GM21528 (cell line): ENCODE measurements around the gene TDP2.
"Not testable (repeated sequence)": the region's sequence is repeated elsewhere in the genome, so short reads cannot be mapped to it uniquely, and the experiment has no call there.

Experiments used
- ATAC-seq: cut with Tn5 transposase; IDR thresholded peaks from one replicate; pipeline ENCODE4 v1.9.1; 2021; ENCODE audit warnings: mild to moderate bottlenecking, moderate library complexity; ENCODE audit not compliant: unreplicated experiment, low FRiP score

TDP2 gene

DNA sequence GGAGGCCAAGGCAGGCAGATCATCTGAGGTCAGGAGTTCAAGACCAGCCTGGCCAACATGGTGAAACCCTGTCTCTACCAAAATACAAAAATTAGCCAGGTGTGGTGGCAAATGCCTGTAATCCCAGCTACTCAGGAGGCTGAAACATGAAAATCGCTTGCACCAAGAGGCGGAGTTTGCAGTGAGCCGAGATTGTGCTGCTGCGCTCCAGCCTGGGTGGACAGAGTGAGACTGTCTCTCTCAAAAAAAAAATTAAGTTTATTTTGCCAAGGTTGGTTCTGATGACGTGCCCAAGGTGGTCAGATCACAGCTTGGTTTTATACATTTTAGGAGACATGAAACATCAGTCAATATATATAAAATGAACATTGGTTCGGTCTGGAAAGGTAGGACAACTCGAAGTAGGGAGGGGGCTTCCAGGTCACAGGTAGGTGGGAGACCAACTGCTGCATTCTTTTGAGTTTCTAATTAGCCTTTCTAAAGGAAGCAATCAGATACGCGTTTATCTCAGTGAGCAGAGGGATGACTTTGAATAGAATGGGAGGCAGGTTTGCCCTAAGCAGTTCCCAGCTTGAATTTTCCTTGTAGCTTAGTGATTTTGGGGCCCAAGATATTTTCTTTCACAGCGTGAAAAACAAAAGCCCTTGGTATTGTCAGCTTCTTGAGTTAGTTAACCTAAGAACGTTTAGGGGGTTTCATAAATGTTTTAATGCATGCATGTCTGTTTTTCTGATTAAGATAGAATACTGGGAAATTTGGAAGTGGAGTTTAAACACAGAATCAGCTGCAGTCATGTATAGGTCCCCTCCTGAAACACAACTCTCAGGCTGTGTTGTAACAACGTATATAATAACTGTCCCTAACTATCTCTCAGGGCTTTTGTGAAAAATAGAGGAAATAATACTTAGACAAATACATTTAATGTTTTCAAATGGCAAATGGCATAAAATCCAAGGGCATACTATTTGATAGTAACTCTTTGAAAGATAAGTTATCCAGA lies 16.9 kb upstream of the TDP2 start:
- no peak for ATAC-seq

DNA sequence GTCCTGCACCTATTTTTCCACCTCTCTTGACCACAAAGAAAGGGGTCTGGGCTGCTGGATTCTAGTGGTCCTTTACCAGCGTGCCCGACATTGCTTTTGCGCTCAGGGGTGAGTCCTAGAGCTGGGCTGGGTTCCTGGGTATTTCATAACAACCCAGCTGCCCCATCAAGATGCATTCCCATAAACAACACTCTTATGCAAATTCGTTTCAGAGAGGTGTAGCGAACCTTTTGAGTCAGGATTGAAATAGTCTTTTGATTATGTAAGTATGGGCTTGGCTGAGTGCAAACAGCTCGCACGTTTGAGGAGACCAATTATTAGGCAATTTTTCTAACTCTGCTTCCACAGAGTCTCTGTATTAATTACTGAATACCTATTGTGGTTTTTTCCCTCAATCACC lies 13.9 kb upstream of the TDP2 start:
- ATAC-seq, result no peak

DNA sequence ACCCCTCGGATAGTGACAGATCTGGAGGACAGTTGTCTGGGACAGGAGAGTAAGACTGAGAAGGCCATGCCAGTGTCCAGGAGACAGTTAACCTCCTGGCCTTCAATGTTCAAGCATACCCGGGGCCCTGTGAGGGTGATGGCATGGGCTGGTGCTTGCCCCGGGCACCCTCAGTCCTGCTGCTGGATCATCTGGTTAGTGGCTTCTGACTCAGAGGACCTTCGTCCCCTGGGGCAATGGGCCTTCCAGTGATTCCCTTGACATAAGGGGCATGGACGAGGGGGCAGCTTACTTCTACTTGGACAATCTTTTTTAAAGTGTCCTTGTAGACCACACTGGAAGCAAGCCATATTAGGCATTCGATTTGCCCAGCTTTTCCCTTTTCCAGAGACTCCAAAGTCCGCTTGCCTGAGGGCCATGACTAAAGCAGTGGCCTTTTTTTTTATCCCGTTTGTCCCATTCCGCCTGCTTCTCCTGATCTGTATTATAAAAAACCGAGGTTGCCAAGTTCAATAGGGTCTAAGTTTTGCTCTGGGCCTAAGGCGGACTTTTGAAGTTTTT lies 12.2 kb upstream of the TDP2 start:
- not testable (repeated sequence) for ATAC-seq

DNA sequence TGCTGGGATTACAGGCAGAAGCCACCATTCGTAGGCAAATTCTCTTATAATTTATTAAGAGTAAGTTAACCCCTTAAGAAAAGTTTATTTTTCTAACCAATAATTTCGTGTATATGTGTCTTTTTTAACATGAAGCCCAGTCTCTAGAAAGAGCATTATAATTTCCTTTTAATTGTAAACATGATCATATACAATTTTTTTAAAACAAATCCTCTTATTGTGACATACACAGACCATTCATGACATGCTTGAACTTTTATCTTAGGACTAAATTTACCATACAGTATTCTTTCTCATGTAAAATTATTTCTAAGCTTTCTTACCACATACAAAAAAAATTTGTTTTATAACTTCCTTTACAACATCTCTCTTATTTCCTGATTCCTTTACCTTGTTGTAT lies 6.9 kb upstream of the TDP2 start:
- ATAC-seq, result no peak

DNA sequence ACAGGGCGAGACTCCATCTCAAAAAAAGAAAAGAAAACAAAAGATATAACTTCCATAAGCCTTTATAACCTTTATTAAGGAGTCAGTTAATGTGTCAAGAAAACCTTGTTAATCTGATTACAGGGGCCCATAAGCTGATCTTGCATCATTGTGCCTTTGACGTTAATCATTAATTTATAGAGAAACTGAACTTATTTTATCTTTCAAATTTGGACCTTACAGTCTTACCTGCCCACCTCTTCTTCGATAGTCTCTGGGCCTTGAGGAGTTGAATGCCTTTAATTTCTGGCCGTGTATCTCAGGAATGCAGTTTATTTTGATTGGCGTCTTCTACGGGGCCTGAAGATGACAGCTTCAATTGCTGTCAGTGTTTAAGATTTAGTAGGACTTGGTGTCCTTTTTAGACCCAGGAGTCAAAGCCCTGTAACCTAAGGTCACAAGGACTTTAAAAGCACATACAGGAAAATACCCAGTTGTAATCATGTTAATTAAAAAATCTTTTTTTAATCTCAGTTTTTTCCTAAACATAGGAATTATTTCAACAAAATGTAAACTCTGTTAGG lies 6.0 kb upstream of the TDP2 start:
- no peak for ATAC-seq

DNA sequence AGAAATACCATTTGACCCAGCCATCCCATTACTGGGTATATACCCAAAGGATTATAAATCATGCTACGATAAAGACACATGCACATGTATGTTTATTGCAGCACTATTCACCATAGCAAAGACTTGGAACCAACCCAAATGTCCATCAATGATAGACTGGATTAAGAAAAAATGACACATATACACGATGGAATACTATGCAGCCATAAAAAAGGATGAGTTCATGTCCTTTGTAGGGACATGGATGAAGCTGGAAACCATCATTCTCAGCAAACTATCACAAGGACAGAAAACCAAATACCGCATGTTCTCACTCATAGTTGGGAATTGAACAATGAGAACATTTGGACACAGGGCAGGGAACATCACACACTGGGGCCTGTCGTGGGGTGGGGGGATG lies 4.4 kb upstream of the TDP2 start:
- ATAC-seq, result not testable (repeated sequence)

DNA sequence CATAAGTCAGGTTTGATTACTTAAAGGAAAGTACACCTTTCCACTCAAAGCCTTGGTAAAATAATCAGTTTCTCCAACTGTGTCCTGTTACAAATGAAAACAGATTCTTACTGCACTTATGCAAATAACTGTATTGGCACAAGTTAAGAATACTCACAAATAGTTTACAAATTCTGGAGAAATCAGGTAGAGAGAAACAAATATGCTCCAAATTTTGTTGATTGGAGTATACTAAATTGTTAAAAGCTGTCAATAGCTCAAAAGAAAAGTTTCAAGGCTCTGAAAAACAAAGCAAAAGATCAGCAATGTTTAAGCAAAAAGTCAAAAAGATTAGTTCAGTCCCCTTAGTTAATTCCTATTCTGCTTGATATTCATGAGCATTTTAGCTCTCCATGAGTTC lies 3.8 kb upstream of the TDP2 start:
- ATAC-seq, result not testable (repeated sequence)

DNA sequence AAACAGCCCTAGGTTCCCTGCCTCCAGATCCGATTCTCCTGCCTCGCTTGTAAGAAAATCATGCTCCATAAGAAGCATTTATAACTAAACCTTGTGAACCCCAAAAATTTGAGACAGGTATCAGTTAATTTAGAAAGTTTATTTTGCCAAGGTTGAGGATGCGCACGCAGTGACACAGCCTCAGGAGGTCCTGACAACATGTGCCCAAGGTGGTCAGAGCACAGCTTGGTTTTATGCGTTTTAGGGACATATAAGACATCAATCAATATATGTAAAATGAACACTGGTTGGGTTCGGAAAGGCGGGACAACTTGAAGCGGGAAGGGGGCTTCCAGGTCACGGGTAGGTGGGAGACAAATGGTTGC lies 2.3 kb upstream of the TDP2 start:
- no peak for ATAC-seq

DNA sequence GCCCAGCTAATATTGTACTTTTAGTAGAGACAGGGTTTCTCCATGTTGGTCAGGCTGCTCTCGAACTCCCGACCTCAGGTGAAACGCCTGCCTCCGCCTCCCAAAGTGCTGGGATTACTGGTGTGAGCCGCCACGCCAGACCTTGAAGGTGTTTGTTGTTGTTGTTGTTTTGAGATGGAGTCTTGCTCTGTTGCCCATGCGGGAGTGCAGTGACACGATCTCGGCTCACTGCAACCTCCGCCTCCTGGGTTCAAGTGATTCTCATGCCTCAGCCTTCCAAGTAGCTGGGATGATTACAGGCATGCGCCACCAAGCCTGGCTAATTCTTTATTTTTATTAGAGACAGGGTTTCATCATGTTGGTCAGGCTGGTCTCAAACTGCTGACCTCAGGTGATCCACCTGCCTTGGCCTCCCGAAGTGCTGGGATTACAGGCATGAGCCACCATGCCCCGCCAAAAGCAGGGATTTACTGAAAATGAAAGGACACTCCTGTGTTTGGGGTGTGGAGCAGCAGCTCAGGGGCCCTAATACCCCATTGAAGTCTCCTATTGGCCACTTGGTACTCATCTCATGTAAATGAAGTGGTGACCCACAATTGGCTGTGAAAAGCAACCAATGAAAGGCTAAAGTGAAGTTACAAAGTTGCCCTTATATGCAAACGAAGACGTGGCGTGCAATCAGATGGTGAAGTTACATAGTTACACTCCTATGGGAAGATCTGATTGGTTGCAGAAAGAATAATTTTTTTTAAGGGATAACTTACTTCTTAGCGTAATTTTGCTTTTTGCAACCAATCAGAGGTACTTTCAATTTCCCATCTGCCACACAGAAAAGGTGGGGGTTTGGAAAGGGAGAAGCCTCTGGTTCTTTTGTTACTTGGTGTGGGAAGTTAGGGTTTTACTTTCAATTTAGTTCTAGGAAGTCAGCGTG lies 1.6 kb upstream of the TDP2 start:
- not testable (repeated sequence) for ATAC-seq

DNA sequence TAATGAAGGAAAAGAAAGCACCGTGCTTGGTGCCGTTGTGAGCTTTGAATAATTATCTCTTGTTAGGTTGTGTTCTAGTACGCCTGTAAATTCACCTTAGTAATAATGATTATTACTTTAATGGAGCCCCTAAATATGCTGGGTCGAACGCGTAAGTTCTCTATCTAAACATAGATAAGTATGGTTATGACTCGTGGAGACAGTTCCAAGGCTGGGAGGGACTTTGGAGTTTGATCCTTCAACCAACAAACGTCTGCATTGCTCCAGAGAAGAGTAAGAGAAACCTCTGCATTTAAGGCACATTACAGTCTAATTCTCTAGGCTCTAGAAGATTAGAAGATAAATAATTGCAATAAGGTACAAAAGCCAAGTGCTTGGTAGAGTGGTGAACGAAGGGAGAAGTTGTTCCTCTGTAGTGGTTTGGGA lies 692 bp upstream of the TDP2 start:
- ATAC-seq, result peak; percentile 7

DNA sequence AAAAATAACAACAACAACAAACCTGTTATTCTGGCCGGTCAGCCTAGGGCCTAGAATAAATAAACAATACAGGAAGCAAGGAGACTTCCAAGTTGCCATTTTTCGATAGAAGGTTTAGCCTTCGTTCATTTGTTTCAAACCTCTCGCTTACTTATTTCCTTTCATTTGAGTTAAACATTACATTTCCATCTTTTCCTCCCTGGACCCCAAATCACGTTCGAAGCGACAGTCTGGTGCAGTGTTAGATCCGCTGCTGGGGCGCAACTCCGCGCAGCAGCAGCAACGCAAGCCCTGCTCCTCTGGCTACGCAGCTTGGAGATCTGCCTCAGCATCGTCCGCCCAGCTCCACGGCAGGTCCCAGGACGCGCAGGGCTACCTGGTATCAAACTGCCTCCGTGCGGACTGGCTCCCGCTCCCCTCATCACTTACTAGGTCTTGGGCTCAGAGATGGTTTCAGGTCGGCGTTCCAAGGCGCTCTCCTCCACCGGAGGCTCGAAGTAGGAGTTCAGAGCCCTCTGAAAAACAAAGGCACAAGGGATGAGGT lies 530 bp downstream of the TDP2 start:
- ATAC-seq, result peak; percentile 53

DNA sequence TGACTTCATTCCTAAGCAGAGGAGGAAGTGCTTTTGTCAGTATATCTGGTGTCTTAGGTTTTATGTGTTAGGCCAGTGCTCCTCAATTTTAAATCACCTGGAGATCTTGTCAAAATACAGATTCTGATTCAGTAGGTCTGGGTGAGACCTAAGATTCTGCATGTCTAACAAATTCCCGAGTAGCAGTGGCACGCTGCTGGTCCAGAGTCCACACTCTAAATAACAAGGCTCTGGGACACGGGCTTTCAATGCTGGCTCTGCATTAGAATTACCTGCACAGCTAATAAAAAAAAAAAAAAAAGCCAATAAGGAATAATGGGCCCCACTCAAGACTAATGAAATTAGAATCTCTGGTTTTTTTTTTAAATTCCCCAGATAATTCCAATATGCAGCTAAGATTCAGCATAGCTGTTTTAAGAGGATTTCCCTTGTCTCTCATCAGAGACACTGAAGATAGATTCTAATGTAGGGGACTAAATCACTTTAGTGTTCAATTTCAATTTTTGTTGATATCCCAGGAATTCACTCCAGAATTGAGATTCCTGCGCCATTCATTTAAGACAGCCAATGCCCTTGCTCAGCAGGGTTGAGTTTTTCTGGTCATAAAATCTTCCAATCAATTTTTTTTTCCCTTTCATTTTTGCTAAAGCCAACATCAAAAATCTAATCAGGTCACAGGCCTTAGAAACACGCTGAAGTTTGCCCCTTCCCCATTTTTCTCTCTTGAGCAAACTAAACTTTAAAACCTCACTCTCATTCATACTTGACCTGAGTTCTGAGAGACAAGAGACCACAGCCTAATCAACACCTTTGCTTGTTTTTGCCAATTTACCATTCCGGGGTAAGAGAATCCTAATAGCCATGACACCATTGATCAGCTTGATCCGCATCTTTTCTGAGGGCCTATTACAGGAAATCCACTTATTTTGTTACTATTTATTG lies 2.4 kb downstream of the TDP2 start:
- ATAC-seq, result no peak

DNA sequence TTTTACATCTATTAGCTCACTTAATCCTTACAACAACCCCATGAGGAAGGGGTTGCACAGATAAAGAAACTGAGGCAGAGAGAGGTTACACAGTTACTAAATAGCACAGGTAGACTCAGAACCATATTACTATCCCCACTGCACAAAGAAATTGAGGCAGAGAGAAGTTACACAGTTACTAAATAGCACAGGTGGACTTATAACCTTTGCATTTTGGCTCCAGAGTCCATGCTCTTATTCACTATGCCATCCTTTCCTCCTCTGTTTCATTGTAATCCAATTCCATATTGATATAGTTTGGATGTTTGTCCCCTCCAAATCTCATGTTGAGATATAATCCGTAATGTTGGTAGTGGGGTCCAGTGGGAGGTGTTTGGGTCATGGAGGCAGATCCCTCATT lies 3.5 kb downstream of the TDP2 start:
- ATAC-seq, result no peak

DNA sequence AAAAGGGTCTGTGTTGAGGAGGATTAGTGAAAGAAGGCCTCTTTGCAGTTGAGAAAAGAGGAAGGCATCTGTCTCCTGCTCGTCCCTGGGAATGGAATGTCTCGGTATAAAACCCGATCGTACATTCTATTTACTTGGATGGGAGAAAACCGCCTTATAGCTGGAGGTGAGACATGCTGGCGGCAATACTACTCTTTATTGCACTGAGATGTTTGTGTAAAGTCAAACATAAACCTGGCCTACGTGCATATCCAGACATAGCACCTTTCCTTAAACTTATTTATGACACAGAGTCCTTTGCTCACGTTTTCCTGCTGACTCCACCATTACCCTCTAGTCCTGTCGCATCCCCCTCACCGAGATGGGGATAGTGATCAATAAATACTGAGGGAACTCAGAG lies 4.5 kb downstream of the TDP2 start:
- no peak for ATAC-seq

DNA sequence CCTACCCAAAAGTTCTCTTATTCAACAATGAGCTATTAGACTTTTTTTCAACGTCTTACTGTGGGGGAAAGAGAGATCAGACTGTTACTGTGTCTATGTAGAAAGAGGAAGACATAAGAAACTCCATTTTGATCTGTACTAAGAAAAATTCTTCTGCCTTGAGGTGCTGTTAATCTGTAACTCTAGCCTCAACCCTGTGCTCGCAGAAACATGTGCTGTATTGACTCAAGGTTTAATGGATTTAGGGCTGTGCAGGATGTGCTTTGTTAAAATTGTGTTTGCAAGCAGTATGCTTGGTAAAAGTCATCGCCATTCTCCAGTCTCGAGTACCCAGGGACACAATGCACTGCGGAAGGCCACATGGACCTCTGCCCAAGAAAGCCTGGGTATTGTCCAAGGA lies 4.9 kb downstream of the TDP2 start:
- ATAC-seq, result not testable (repeated sequence)

DNA sequence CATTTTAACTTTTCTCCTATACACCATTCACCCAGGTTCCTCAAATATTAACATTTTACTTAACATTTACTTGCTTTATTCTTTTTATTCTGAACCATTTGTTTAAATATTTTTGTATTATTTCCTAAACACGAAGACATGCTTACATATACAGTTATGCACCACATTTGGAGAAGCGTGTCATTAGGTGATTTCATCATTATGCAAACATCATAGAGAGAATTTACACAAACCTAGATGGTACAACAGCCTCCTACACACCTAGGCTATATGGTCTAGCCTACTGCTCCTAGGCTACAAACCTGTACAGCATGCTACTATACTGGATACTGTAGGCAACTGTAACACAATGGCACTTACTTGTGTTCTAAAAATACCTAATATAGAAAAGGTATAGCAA lies 6.6 kb downstream of the TDP2 start:
- ATAC-seq, result no peak

DNA sequence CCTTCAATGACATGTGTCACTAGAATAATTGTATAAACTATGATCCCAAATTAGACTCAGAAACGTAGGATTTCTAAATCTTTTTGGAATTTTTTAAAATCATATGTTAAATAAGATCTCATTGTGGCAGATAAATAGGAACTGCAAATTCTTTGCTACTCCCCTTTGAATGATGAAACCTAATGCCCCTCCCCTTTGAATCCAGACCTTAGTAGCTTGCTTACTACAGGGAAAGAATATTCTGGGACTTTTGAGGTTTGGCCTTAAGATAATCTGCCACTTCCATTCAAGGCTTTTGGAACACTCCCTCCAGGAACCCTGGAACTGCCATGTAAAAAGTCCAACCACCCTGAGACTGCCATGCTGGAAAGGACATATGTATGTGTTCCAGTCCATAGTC lies 7.1 kb downstream of the TDP2 start:
- ATAC-seq, result no peak

DNA sequence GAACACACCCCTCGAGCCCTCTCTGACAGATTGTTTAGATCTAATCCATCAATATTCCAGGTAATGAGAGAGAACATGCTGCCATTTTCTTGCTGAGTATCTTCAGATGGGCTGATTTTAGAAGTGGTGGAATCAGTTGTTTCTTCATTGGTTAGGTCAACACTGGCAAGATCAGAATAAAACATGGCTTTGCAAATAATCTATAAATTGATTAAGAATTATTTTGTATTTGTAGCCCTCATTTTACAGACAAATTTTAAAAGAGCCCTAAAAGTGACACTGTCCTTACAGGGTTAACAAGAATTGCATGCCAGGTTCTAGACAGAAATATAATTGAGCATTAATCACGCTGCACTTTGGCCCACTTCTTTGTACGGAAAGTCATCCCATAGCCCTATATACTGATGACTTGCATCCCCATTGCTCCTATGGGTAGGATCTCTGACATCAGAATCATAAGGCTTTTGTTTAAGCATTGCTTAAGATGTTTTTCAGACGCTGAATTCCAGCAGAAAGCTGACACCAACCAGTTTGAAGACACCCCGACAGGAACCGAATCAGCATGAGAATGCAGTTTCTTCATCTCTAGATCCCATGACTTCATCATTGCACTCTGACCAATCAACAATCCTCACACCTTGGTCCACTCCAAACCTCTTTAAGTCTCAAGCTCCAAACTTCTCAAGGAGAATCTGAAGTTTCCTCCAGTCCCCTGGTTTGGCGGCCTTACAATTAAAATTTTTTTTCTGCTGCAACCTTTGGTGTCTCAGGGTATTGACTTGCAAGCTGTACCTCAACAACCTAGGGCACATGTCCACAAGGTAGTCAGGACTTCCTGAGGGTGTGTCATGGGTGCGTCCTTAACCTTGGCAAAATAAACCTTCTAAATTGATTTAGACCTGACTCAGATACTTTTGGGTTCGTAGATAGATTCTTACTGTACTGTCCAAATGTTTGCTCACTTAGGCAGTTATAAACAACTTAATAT lies 7.8 kb downstream of the TDP2 start:
- ATAC-seq, result no peak
